ENCODE results near the gene STAM2. TPM values are rescaled to one million over a fixed set of nuclear protein-coding genes. Genes with fewer than 3 reads are reported as not detected.

The STAM2 gene
- total RNA-seq = 34.8 and 41.2 TPM in 2 replicates

DNA sequence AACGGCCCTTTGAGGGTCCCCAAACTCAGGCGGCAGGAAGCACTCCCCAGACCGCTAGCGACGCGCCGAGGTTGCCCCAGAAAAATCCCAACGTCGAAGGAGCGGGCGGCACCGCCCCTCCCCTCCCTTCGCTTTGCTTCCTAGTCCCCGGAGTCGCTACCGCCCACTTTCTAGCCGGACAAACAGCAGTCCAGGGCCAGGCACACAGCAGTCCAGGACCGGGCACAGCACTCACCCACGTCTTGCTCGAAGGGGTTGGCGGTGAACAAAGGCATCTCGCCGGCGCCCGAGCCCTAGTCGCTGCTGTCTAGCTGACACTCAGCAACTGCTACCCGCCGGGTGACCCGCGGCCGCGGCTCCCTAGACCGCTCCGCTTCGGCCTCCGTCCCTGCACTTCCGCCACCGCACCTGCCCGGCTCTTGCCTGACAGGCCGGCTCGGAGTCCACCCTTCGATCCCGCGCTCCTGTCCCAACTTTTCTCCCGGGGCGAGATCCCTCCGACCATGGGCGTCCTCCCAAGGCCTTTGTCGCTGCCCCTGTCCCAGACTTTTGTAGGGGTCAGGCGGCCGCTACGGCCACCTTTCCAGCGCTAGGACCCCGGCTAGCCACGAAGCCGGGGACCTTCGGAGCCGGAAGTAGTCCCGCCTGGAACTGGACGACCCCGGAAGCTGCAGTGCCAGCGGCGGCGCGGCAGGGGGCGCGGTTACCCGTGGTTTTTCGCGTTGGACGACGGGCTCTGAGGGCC lies at the start of gene STAM2:
Gene STAM2 (minus strand): TSS at position 396 of the 745 bp plus-strand sequence. CDS start 121 bp downstream, at position 275.

GRCh38 chr2:152098496-152099366 lies 76.8 kb downstream of the STAM2 start, which contains the start of gene CACNB4:
Gene CACNB4 (minus strand): TSS chr2:152099044.

Small RNAs within 50 kb of the gene (small RNA-seq; reads per million reads assigned to genes)
- gene RPL30P2 = not detected

Other genes starting within 250 kb of the STAM2 start
- gene CACNB4, start 76.7 kb downstream of the STAM2 start, total RNA-seq = 0.72 and 1.2 TPM in 2 replicates
- gene FMNL2, start 159.4 kb upstream of the STAM2 start, total RNA-seq = 53.6 and 66.6 TPM in 2 replicates